H7 (cell line): ENCODE results near the gene ACAP3. TPM values are rescaled to one million over a fixed set of nuclear protein-coding genes. Genes with fewer than 3 reads are reported as not detected.

Source experiments
- DNase-seq: peaks from one replicate; pipeline ENCODE4 v3.0.0; 2012
- H3K27me3 ChIP-seq: 2 replicates; pipeline ENCODE4 v1.6.0; 2011; ENCODE audit warnings: mild to moderate bottlenecking, low read length; ENCODE audit not compliant: control insufficient read depth, insufficient read depth
- H3K36me3 ChIP-seq: replicated peaks from 2 replicates; pipeline ENCODE4 v1.5.1; 2011; ENCODE audit warnings: low read length; ENCODE audit not compliant: control insufficient read depth, insufficient read depth
- H3K4me3 ChIP-seq: 2 replicates; pipeline ENCODE4 v1.5.1; 2011; ENCODE audit warnings: low read depth, mild to moderate bottlenecking, control low read depth, low read length, moderate library complexity; ENCODE audit not compliant: insufficient read depth
- total RNA-seq: library from RNA; depleted of rRNA; stranded (reverse); fragments of >200 nt; shearing (Covaris generic); gene quantifications from 2 replicates; pipeline ENCODE4 v1.2.3, GENCODE V29; 2014; rRNA removed

ACAP3 gene
- total RNA-seq, 1 experiment from 2014 or later: 55.9 TPM

DNA sequence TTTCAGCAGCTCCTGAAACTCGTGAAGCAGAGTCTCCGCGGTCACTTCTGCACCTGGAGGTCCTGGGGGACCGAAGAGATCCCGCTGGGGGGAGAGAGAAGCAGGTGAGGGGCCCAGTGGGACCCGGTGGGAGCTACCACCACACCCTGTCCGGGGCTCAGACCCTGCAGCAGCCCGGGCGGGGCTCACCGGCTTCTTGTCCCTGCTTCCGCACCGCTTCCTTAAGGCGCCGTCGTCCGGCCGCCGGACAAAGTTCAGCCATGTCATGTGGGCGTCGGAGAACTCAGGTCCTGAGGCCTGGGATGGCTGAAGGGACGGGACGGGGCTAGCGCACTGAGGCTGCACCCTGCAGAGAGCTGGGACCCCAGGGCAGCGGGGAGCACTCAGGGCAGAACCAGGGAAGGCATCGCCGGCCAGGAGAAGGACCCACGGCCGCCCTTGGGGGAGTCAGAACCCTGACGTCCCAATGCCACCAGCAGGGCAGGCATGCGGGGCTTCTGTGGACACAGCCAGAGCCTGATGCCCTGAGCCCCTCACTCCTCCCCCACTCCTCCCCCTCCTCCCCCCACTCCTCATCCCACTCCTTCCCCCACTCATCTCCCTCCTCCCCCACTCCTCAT, 63.4 kb downstream of the ACAP3 start:
- no peaks in the 10 kb centered on the region for H3K36me3 ChIP-seq
- DNase-seq: no peak
- H3K4me3 ChIP-seq: no peak overlapping the region
- no peaks in the 10 kb centered on the region for H3K27me3 ChIP-seq

DNA sequence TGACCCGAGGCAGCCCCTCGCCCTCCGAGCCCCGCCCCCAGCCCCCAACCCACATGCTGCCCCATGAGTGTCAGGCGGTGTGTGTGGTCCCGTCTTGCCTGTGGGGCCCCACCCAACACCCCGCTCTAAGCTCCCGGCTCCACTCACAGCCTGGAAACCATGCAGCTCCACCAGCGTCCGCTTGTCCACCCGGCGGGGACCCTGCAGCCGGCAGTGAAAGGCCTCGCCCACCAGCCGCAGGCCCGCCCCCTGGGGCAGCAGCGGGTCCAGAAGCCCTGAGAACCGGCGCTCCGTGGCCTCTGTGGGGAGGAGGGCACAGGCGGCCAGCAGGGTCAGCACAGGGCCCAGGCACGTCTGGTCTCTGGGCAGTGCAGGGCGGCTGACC, 63.9 kb downstream of the ACAP3 start:
- H3K4me3 ChIP-seq: no peak overlapping the region
- DNase-seq: no peak

GRCh38 chr1:1243266-1243660, 64.5 kb downstream of the ACAP3 start:
- H3K27me3 ChIP-seq: no peaks in the 10 kb centered on the region
- DNase-seq: no peak

More for the DNA sequence above, 63.9 kb downstream of the ACAP3 start:
- no peaks in the 10 kb centered on the region for H3K27me3 ChIP-seq
- H3K36me3 ChIP-seq: no peaks in the 10 kb centered on the region

GRCh38 chr1:1242461-1243265, 65.1 kb downstream of the ACAP3 start:
- no peak for DNase-seq
- Histone ChIP-seq H3K36me3 (no peaks in the 10 kb centered on the region), H3K4me3 (no peak overlapping the region), H3K27me3 (no peaks in the 10 kb centered on the region)

More at GRCh38 chr1:1243266-1243660, 64.5 kb downstream of the ACAP3 start:
- Histone ChIP-seq H3K4me3 (no peak overlapping the region), H3K36me3 (no peaks in the 10 kb centered on the region)

Other genes with a start within 250 kb of the ACAP3 start
- gene RNF223, start 233.6 kb downstream of the ACAP3 start, total RNA-seq: not detected in 2 replicates
- gene C1orf159, start 191.8 kb downstream of the ACAP3 start, total RNA-seq: 29.3 and 32.0 TPM in 2 replicates
- not detected in 2 replicates for gene TTLL10, start 134.1 kb downstream of the ACAP3 start, total RNA-seq
- gene TNFRSF18, start 101.3 kb downstream of the ACAP3 start, total RNA-seq: not detected in 2 replicates
- 0.07 and 0.89 TPM in 2 replicates for gene TNFRSF4, start 93.8 kb downstream of the ACAP3 start, total RNA-seq
- gene SDF4, start 75.9 kb downstream of the ACAP3 start, total RNA-seq: 102 and 127 TPM in 2 replicates
- gene B3GALT6, start 75.7 kb downstream of the ACAP3 start, total RNA-seq: 40.3 and 47.2 TPM in 2 replicates
- gene C1QTNF12, start 61.2 kb downstream of the ACAP3 start, total RNA-seq: 3.6 and 6.3 TPM in 2 replicates
- 81.8 and 105 TPM in 2 replicates for gene UBE2J2, start 34.1 kb downstream of the ACAP3 start, total RNA-seq
- 4.0 and 10.2 TPM in 2 replicates for gene SCNN1D, start 27.5 kb downstream of the ACAP3 start, total RNA-seq
- 93.5 and 98.6 TPM in 2 replicates for gene PUSL1, start 667 bp upstream of the ACAP3 start, total RNA-seq
- 169 and 189 TPM in 2 replicates for gene INTS11, start 16.7 kb upstream of the ACAP3 start, total RNA-seq
- gene CPTP, start 16.9 kb upstream of the ACAP3 start, total RNA-seq: 25.0 and 27.7 TPM in 2 replicates
- 0.14 TPM in 1 of 2 replicates, not detected in the other for gene TAS1R3, start 23.4 kb upstream of the ACAP3 start, total RNA-seq
- 189 and 191 TPM in 2 replicates for gene DVL1, start 41.5 kb upstream of the ACAP3 start, total RNA-seq
- gene MXRA8, start 50.6 kb upstream of the ACAP3 start, total RNA-seq: 54.2 and 80.1 TPM in 2 replicates
- 275 and 320 TPM in 2 replicates for gene AURKAIP1, start 67.3 kb upstream of the ACAP3 start, total RNA-seq
- gene CCNL2, start 91.4 kb upstream of the ACAP3 start, total RNA-seq: 147 and 200 TPM in 2 replicates
- gene MRPL20, start 99.4 kb upstream of the ACAP3 start, total RNA-seq: 184 and 267 TPM in 2 replicates
- 0.67 TPM in 1 of 2 replicates, not detected in the other for gene ANKRD65, start 113.3 kb upstream of the ACAP3 start, total RNA-seq
- 32.1 and 37.1 TPM in 2 replicates for gene VWA1, start 127.8 kb upstream of the ACAP3 start, total RNA-seq
- 0.14 and 0.74 TPM in 2 replicates for gene ATAD3C, start 141.8 kb upstream of the ACAP3 start, total RNA-seq
- gene ATAD3B, start 163.8 kb upstream of the ACAP3 start, total RNA-seq: 43.5 and 44.1 TPM in 2 replicates
- gene ATAD3A, start 204.2 kb upstream of the ACAP3 start, total RNA-seq: 105 and 113 TPM in 2 replicates
- 13.6 and 14.3 TPM in 2 replicates for gene TMEM240, start 232.7 kb upstream of the ACAP3 start, total RNA-seq